Jurkat, Clone E6-1 (cell line): Measurements from ENCODE around the gene SLC35C1.
"Not testable (repeated sequence)": the region's sequence is repeated elsewhere in the genome, so short reads cannot be mapped to it uniquely, and the experiment has no call there.

ENCODE experiments used
- DNase-seq: peaks from one replicate; pipeline ENCODE4 v3.0.0-alpha.2; 2011; ENCODE audit warnings: low read depth, low spot score
- H3K4me3 ChIP-seq: 2 replicates; pipeline ENCODE4 v1.5.1; 2011; ENCODE audit warnings: mild to moderate bottlenecking, low read length, control low read depth, moderate library complexity

The SLC35C1 gene

DNA sequence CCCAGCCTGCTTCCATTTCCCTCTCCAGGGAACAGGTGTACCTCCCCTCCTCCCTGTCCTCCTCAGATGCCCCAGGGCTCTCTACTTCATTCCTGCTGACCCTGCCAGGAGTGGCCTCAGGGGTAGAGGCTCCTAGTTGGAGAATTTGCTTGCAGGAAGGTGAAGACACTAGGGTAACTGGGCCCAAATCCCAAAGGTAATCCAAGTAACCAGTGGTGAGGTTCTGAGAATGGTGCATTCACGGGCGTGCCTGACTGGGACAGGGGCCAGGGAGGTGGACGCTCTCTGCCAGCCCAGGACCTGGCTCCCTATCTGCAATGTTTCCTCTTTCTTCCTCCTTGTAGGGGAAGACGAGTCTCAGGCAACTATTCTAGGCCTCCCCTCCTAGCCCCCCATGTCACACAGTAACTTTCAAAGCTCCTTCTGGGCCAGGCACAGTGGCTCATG lies 2.9 kb downstream of the SLC35C1 start:
- no peak overlapping the region for H3K4me3 ChIP-seq
- no peak for DNase-seq

DNA sequence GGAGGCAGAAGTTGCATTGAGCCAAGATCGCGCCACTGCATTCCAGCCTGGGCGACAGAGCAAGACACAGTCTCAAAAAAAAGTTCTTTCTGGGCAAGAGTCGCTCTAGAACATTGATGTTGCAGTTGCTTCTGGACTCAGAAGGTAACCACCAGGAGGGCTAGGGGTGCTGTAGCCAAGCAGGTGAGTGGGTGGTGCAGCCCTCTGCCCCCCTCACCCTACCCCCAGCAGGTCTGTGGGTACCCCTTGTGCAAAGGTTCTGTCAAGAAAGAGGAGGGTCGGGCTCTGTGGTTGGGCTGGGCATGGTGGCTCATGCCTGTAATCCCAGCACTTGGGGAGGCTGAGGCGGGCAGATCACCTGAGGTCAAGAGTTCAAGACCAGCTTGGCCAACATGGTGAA lies 3.5 kb downstream of the SLC35C1 start:
- DNase-seq, H3K4me3 ChIP-seq: not testable (repeated sequence)

DNA sequence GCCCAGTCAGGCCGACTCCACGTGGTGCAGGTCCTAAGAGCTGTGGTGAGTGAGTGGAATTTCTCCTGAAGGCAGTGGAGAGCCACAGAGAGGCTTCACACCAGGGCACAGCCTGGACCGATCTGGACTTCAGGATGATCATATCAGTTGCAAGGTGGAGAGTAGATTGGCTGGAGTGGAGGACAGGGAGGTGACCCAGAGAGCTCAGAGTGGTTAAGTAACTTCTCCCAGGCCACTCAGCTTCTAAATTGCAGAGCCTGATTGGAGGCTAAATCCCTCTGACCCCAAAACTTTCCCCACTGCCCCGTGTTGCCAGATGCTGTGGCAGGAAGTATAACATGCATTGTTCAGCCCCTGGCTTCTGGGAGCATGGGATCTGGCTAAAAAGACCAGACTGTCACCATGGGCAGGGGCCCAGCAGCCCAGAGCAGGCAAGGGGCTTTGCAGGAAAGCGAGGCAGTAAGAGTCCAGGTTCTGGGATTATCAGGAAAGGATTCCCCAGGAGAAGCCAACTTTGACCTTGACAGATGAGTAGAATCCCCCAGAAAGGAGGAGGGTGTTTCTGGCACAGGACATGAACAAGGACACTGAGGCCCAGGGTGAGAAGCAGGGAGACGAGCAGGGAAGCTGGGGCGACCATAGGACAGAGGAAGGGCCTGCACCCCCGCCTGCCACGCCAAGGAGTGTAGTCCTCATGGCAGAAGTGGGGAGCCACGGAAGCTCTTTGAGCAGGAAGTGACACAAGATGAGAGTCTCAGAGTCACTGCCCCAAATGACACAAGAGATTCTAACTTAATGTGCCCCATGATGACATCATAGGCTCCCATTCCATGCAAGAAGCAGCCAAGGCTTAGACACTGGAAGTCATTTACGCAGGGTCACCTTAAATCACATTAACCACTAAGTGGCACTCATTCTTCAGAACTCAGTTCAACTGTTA lies 4.8 kb downstream of the SLC35C1 start:
- H3K4me3 ChIP-seq = no peak overlapping the region
- DNase-seq = no peak

DNA sequence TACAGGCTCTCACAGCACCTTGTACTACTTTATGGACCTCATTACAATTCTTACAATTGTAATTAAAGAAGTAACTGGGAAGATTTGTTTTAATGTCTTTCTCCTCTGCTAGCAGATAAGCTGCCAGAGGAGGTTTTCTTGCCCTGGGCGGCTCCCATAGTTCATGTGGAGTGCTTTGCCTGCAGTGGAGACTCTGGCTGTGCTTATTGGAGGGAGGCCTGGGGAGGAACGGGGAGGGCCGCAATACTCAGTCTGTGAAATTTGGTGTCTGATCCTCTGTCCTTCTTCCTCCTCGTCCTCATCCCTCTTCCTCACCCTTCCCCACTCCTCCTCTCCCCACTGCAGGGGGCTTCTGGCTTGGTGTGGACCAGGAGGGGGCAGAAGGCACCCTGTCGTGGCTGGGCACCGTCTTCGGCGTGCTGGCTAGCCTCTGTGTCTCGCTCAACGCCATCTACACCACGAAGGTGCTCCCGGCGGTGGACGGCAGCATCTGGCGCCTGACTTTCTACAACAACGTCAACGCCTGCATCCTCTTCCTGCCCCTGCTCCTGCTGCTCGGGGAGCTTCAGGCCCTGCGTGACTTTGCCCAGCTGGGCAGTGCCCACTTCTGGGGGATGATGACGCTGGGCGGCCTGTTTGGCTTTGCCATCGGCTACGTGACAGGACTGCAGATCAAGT lies 5.6 kb downstream of the SLC35C1 start:
- no peak for DNase-seq
- no peak overlapping the region for H3K4me3 ChIP-seq

DNA sequence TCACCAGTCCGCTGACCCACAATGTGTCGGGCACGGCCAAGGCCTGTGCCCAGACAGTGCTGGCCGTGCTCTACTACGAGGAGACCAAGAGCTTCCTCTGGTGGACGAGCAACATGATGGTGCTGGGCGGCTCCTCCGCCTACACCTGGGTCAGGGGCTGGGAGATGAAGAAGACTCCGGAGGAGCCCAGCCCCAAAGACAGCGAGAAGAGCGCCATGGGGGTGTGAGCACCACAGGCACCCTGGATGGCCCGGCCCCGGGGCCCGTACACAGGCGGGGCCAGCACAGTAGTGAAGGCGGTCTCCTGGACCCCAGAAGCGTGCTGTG lies 6.1 kb downstream of the SLC35C1 start:
- no peak for DNase-seq
- H3K4me3 ChIP-seq = no peak overlapping the region

GRCh38 chr11:45811571-45812290 lies 6.8 kb downstream of the SLC35C1 start:
- H3K4me3 ChIP-seq = no peak overlapping the region
- no peak for DNase-seq

DNA sequence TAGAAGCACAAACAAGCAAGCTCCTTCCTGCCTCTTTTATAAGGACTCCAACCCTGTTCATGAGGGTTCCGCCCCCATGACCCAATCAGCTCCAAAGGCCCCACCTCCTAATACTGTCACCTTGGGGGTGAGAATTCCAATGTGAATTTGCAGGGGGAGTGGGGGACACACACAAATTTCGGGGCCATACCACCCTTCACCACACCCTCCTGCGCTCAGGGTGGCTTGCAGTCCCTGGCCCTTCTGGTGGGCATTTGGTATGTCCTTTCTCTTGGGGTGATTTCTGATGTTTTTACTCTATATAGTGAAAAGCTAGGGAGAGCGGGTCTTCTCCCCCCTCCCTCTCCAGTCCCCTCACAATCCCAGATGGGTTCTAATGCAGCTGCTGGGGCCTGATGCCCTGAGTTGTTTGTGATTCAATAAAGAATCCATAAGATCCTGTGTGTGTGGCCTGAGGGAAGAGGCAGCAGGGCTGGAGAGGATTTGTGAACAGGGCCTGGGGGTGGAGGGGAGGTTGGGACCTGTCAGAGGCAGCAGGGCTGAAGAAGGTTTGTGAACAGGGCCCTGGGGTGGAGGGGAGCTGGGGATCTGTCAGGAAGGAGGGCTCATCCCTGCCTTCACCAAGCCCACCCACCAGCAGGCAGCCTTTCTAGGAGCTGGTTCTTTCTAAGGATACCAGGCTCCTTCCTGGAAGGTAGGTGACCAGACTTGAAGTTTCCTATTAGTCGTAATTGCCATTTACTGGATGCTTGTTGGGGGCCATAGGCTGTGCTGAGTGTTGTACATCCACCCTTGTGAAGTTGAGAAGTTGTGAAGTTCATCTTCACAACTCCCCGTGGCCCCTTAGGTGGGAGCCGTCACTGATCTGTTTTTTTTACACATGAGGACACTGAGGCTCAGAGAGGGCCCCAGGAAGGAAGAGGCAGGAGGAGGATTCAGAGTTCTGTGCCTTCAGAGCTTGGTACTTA lies 7.9 kb downstream of the SLC35C1 start:
- DNase-seq = no peak

DNA sequence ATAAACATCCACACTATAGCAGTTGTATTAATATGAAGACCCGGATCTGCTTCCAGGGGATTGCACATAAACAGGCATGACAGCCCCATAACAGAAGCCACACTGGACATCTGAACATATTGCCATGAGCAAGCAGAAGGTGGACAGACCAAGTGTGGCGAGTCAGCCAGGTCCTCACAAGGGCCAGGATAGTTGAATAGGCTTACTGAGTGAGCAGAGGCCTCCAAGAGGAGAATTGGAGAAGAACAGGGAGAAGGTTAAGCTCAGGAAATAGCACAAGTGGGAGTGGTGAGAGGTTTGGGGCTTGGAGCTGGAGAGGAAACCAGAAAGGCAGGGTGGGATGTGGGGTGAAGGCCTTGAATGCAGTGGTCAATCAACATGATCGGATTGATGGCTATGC lies 10.8 kb downstream of the SLC35C1 start:
- no peak for DNase-seq
- no peak overlapping the region for H3K4me3 ChIP-seq

More for the DNA sequence above, 7.9 kb downstream of the SLC35C1 start:
- no peak overlapping the region for H3K4me3 ChIP-seq

DNA sequence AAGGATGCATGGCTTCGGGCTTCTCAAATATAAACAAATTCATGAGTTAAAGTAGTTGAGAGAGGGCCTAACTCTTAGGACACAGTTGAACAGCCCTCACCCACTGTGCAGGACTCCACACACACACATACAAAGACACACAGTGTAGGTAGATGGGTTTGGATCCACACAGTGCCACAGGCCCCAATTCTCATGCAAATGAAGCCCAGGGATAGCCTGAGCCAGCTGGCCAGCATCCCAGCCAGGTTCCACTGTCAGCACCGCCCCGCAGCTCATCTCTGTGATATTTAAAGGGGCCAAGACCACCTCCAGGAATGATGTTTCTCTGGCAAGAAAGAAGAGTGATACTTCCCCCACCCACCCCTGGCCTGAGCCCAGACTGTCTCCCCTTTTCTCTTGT lies 11.7 kb downstream of the SLC35C1 start:
- no peak for DNase-seq
- no peak overlapping the region for H3K4me3 ChIP-seq

DNA sequence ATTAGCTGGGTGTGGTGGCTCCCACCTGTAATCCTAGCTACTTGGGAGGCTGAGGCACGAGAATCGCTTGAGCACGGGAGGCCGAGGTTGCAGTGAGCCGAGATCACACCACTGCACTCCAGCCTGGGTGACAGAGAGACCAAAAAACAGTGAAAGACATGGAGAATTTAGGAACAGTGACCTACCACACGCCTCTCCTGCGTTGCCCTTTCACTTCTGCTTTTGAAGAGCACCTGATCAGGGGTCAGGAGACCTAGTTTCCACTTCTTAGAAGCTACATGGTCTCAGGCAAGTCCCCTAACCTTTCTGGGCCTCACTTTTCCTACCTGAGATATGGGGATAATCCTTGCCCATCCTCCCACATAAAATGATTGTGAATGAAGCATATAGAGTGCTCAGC lies 12.2 kb downstream of the SLC35C1 start:
- DNase-seq = no peak
- H3K4me3 ChIP-seq = no peak overlapping the region

DNA sequence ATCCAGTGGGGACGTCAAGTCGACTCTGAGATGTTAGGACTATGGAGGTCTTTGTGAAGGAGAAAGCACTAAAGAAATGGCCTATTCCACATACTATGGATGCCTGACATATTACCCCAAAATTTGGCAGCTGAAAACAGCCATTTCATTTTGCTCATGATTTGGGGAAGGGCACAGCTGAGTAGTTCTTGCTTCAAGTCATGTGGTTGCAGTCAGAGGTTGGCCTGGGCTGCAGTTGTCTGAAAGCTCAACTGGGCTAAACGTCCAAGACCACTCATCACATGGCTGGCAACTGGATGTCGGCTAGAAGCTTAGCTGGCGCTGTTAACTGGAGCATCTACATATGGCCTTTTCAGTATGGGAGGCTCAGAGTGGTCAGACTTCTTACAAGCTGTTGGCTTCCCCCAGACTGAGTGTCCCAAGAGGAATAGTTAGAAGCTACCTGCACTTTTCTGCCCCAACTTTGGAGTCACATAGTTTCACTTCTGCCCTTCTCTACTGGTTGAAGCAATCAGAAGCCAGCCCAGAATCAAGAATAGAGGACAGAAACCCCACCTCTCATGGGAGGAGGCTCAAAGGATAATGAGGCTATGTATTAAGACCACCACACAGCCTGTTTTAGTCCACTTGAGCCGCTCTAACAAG lies 14.1 kb downstream of the SLC35C1 start:
- DNase-seq = no peak

GRCh38 chr11:45820211-45820857 lies 15.4 kb downstream of the SLC35C1 start:
- no peak for DNase-seq
- no peak overlapping the region for H3K4me3 ChIP-seq

More for the DNA sequence above, 14.1 kb downstream of the SLC35C1 start:
- no peak overlapping the region for H3K4me3 ChIP-seq

DNA sequence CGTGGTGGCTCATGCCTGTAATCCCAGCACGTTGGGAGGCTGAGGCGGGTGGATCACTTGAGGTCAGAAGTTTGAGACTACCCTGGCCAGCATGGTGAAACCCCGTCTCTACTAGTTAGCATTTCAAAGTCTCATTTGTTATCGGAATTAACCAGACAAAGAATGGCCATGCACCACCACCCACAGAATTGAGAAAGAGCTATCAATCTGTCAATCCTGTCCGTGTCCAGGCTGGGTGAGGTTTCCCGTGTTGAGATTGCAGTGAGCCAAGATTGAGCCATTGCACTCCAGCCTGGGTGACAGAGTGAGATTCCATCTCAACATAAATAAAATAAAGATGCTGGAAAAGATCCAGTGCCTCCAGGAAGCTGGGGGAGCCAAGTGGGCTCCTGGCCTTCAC lies 21.5 kb downstream of the SLC35C1 start:
- DNase-seq, H3K4me3 ChIP-seq: not testable (repeated sequence)

DNA sequence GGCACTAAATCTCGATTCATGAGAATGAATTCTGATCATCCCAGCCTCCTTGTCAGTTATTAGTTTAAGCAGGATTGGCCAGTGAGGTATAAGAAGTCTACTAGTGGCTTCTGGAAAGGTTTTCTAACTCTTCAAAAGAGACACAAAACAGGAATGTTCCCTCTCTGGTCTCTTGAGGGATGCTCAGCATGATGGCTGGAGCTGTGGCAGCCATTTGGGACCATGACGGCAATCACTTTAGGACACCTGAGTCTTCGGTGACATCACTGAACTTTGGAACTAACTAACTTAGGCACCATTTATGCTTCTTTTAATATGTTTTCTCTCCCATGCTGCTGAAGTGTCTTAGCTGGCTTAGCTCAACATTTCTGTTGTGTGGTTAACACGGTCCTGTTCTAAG lies 22.2 kb downstream of the SLC35C1 start:
- DNase-seq = no peak
- H3K4me3 ChIP-seq = no peak overlapping the region

GRCh38 chr11:45828996-45829395 lies 24.0 kb downstream of the SLC35C1 start:
- H3K4me3 ChIP-seq = no peak overlapping the region

GRCh38 chr11:45830596-45830995 lies 25.6 kb downstream of the SLC35C1 start:
- H3K4me3 ChIP-seq = no peak overlapping the region
- DNase-seq = no peak

More at GRCh38 chr11:45828996-45829395, 24.0 kb downstream of the SLC35C1 start:
- DNase-seq = no peak

DNA sequence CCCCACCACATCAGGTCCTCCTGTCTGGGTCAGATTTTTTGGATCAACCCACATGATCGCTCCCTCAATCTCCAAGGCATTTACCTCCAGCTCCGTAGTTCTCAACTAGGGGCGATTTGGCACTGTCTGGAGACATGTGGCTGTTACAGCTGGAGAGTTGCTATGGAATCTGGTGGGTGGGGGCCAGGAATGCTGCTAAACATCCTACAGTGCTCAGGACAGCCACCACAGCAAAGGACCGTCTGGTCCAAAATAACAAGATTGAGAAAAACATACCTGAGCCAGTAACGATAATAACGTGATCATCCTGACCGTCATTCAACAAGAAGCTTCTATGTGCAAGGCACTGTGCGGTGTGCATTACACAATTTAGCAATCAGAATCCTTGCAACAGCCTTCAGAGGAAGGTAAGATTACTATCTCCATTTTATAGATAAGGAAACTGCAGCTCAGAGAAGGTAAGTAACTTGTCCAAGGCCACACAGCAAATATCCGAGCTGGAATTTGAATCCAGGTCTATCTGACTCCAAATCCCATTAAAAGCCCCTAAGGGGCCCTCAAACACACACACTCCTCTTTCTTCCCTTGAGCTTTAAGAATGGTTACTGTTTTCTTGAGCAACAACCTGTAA lies 28.0 kb downstream of the SLC35C1 start:
- no peak overlapping the region for H3K4me3 ChIP-seq
- no peak for DNase-seq
